HL-60 (cell line): ENCODE data around the gene ARFGAP1.
A peak's percentile ranks its signal among the peaks of the same experiment; 100 is the strongest.

Experiments used
- DNase-seq, 2 experiments: peaks; one replicate each; pipeline ENCODE4 v3.0.0-alpha.2; 2010 to 2020; ENCODE audit warnings: low read depth in 1 of 2, low spot score in 1 of 2
- H3K27ac ChIP-seq: fragments of 250-450 bp; sonication (Bioruptor Pico); replicated peaks from 2 replicates; pipeline ENCODE4 v1.5.1; 2020; ENCODE audit warnings: mild to moderate bottlenecking, moderate library complexity
- H3K27me3 ChIP-seq: fragments of 250-450 bp; sonication (Bioruptor Pico); 2 replicates; pipeline ENCODE4 v1.5.1; 2021; ENCODE audit warnings: mild to moderate bottlenecking, moderate library complexity; ENCODE audit not compliant: insufficient read depth, poor library complexity, severe bottlenecking
- H3K4me3 ChIP-seq: replicated peaks from 2 replicates; pipeline ENCODE4 v1.5.1; 2011; ENCODE audit warnings: mild to moderate bottlenecking, control low read depth, low read length; ENCODE audit not compliant: insufficient read depth
- CTCF ChIP-seq: IDR thresholded peaks from one replicate; pipeline ENCODE4 v1.5.1; 2011; ENCODE audit warnings: low read length, control low read depth, inconsistent platforms; ENCODE audit not compliant: insufficient read depth
- GABPA ChIP-seq: IDR thresholded peaks from 2 replicates; pipeline ENCODE4 v1.6.1; 2012; ENCODE audit warnings: low read depth
- POLR2AphosphoS5 ChIP-seq: IDR thresholded peaks from 2 replicates; pipeline ENCODE4 v1.6.1; 2012; ENCODE audit warnings: low read depth
- REST ChIP-seq: IDR thresholded peaks from 2 replicates; pipeline ENCODE4 v1.6.1; 2012; ENCODE audit warnings: low read depth; ENCODE audit not compliant: insufficient replicate concordance
- SPI1 ChIP-seq: IDR thresholded peaks from 2 replicates; pipeline ENCODE4 v1.6.1; 2012; ENCODE audit warnings: low read depth, mild to moderate bottlenecking, borderline replicate concordance

ARFGAP1 gene

GRCh38 chr20:63235399-63235983 lies 37.1 kb upstream of the ARFGAP1 start, which contains the start of gene BIRC7:
Gene BIRC7 (plus strand): TSS chr20:63235905. CDS start chr20:63236097, 192 bp downstream.
- no peak within 1 kb of the TSS for H3K27ac ChIP-seq
- no peak within 1 kb of the TSS for H3K4me3 ChIP-seq
- DNase-seq = peak in 1 of 2 experiments; percentile 27
- TF ChIP-seq REST (no peak), GABPA (no peak), SPI1 (no peak), POLR2AphosphoS5 (no peak), CTCF (no peak)
- peaks cover 18% of the 10 kb centered on the region for H3K27me3 ChIP-seq

GRCh38 chr20:63236116-63236837 lies 36.3 kb upstream of the ARFGAP1 start:
- TF ChIP-seq POLR2AphosphoS5 (no peak), CTCF (no peak), SPI1 (no peak), REST (no peak), GABPA (no peak)
- Histone ChIP-seq H3K4me3 (no peak overlapping the region), H3K27me3 (peaks cover 11% of the 10 kb centered on the region), H3K27ac (no peak overlapping the region)
- DNase-seq = no peak

GRCh38 chr20:63238031-63238430 lies 34.6 kb upstream of the ARFGAP1 start:
- no peak for DNase-seq
- Histone ChIP-seq H3K27ac (no peak overlapping the region), H3K4me3 (no peak overlapping the region), H3K27me3 (peaks cover 3% of the 10 kb centered on the region)
- TF ChIP-seq CTCF (no peak), REST (no peak), POLR2AphosphoS5 (no peak), SPI1 (no peak), GABPA (no peak)
